ENCODE measurements around the gene MTHFD1L. TPM values are rescaled to one million over a fixed set of nuclear protein-coding genes. Genes with fewer than 3 reads are reported as not detected.
"Not testable (repeated sequence)": the region's sequence is repeated elsewhere in the genome, so short reads cannot be mapped to it uniquely, and the experiment has no call there.

MTHFD1L gene
- total and polyA plus RNA-seq, 2 of the 8 experiments (the other 6 are each of a cell fraction or from before 2014, with no cell fraction given): 29.2 to 105 TPM

DNA sequence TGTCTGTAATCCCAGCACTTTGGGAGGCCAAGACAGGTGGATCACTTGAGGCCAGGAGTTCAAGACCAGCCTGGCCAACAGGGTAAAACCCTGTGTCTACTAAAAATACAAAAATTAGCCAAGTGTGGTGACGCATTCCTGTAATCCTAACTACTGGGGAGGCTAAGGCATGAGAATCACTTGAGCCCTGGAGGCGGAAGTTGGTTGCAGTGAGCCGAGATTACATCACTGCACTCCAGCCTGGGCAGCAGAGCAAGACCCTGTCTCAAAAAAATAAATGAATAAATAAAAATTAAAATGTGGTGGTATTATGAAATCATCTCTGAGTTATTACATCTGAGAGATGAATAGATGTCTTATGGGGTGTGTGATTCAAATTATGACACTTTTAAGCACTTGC, 247.4 kb downstream of the MTHFD1L start:
- H3K4me2 ChIP-seq (ENCODE audit: insufficient read depth in 1 of 2, low read depth in 2 of 2, low read length in 2 of 2); H2BK5ac ChIP-seq (ENCODE audit: low read depth, low read length); H4K20me1 ChIP-seq (replicated peaks in 1 of 2; ENCODE audit: control insufficient read depth in 1 of 2, insufficient read depth in 2 of 2, low read length in 2 of 2); H2BK120ac ChIP-seq (replicated peaks; ENCODE audit: low read depth, low read length); H3K27me3 ChIP-seq (replicated peaks in 1 of 4; ENCODE audit: control insufficient read depth in 3 of 4, extremely low read depth in 1 of 4, insufficient read depth in 3 of 4, low read length in 3 of 4); H2AK5ac ChIP-seq (ENCODE audit: low read depth, low read length); DNase-seq (ENCODE audit: low read depth in 1 of 2, low spot score in 2 of 2); FAIRE-seq; H2BK15ac ChIP-seq (ENCODE audit: low read length); H3K9ac ChIP-seq (replicated peaks in 1 of 4; ENCODE audit: extremely low read depth in 1 of 4, low read depth in 3 of 4, low read length in 3 of 4); H3K56ac ChIP-seq (replicated peaks; ENCODE audit: insufficient read length, low read depth, low read length); H3K79me1 ChIP-seq (ENCODE audit: low read depth, low read length); H3K4me1 ChIP-seq (replicated peaks in 1 of 4; ENCODE audit: control insufficient read depth in 3 of 4, insufficient read depth in 4 of 4, low read length in 3 of 4); H4K91ac ChIP-seq (replicated peaks; ENCODE audit: insufficient read length, low read length); H4K8ac ChIP-seq (ENCODE audit: extremely low read depth, insufficient read depth, low read length); H3K36me3 ChIP-seq (ENCODE audit: control insufficient read depth in 2 of 4, insufficient read depth in 4 of 4, low read length in 3 of 4); H3K79me2 ChIP-seq (ENCODE audit: control insufficient read depth in 1 of 2, insufficient read depth in 2 of 2, low read length in 2 of 2); H3K4ac ChIP-seq (replicated peaks; ENCODE audit: insufficient read length, low read depth, low read length); H2BK20ac ChIP-seq (ENCODE audit: low read length); H2BK12ac ChIP-seq (ENCODE audit: low read depth, low read length); H3K14ac ChIP-seq (ENCODE audit: insufficient read length); H3K23ac ChIP-seq (ENCODE audit: insufficient read length); H3K27ac ChIP-seq (ENCODE audit: low read depth, low read length); H4K5ac ChIP-seq (ENCODE audit: insufficient read length, low read depth, low read length); CTCF ChIA-PET (ENCODE audit: partially characterized antibody); H3K18ac ChIP-seq (ENCODE audit: extremely low read depth, low read length); H2AFZ ChIP-seq (ENCODE audit: low read length); H3K9me3 ChIP-seq (ENCODE audit: insufficient read depth in 2 of 2, low read depth in 1 of 2, low read length in 1 of 2); H3K4me3 ChIP-seq (ENCODE audit: extremely low read depth in 1 of 4, insufficient read depth in 2 of 4, low read depth in 3 of 4, low read length in 4 of 4); H3K23me2 ChIP-seq (ENCODE audit: low read depth, low read length): not testable (repeated sequence)
- POLR2A ChIA-PET (ENCODE audit: partially characterized antibody): interaction anchor here (1.0 kb wide), 1 partner anchor 8 kb away, joined by 3 read pairs; no protein-coding TSS in a partner anchor
- WGBS, 2 experiments (ENCODE audit: extremely low coverage in 1 of 2, insufficient coverage in 1 of 2, insufficient read length in 1 of 2, insufficient replicate concordance in 2 of 2, low coverage in 1 of 2, low lambda C conversion rate in 2 of 2, missing lambda C conversion rate in 1 of 2): 71% methylated on average over 3 of the region's 3 CpGs; no CpG with 5 or more reads in 1 of the 2 experiments

All from H1 (cell line).